ENCODE results near the gene GNAT1. TPM values are rescaled to one million over a fixed set of nuclear protein-coding genes. Genes with fewer than 3 reads are reported as not detected.

GNAT1 gene
- total RNA-seq, 2 donors from 2014 or later: not detected

- intact Hi-C loops (cut with DNase I): loop anchor here (1.0 to 2.0 kb wide), 2 partner anchors 33 to 79 kb away; no protein-coding TSS in a partner anchor
- Histone ChIP-seq H3K36me3 (no peaks in the 10 kb centered on the region), H3K4me1 (replicated peaks) (no peaks in the 10 kb centered on the region), H3K27me3 (replicated peaks; ENCODE audit: insufficient read depth) (peaks cover 9% of the 10 kb centered on the region), H3K9me3 (no peaks in the 10 kb centered on the region), H3K4me3 (no peak overlapping the region), H3K27ac (no peak overlapping the region)
- WGBS: 22% methylated on average over 33 of the region's 34 CpGs
- DNase-seq (ENCODE audit: low spot score): no peak
- TF ChIP-seq POLR2A (IDR thresholded peaks at IDR 0.05) (no peak), POLR2AphosphoS5 (IDR thresholded peaks at IDR 0.05) (no peak), CTCF (IDR thresholded peaks at IDR 0.05) (no peak)
Measured at GRCh38 chr3:50193746-50194127, 2.3 kb downstream of the GNAT1 start.

- DNase-seq (ENCODE audit: low spot score): peak; percentile 59
Measured at GRCh38 chr3:50194128-50194902, 2.9 kb downstream of the GNAT1 start.

GRCh38 chr3:50194903-50195500, 3.6 kb downstream of the GNAT1 start:
- Histone ChIP-seq H3K9me3 (no peaks in the 10 kb centered on the region), H3K4me1 (replicated peaks) (no peaks in the 10 kb centered on the region), H3K36me3 (no peaks in the 10 kb centered on the region), H3K4me3 (no peak overlapping the region), H3K27me3 (replicated peaks; ENCODE audit: insufficient read depth) (peaks cover 9% of the 10 kb centered on the region), H3K27ac (no peak overlapping the region)
- intact Hi-C loops (cut with DNase I): loop anchor here (1.0 to 2.0 kb wide), 2 partner anchors 28 to 78 kb away; no protein-coding TSS in a partner anchor
- TF ChIP-seq CTCF (IDR thresholded peaks at IDR 0.05) (no peak), POLR2A (IDR thresholded peaks at IDR 0.05) (no peak), POLR2AphosphoS5 (IDR thresholded peaks at IDR 0.05) (no peak)
- WGBS: 70% methylated on average over 14 of the region's 14 CpGs
- DNase-seq (ENCODE audit: low spot score): no peak

More at GRCh38 chr3:50194128-50194902, 2.9 kb downstream of the GNAT1 start:
- H3K4me1 ChIP-seq (replicated peaks): no peaks in the 10 kb centered on the region
- intact Hi-C loops (cut with DNase I): loop anchor here (2.0 kb wide), 1 partner anchor 78 kb away; no protein-coding TSS in a partner anchor
- H3K27me3 ChIP-seq (replicated peaks; ENCODE audit: insufficient read depth): peaks cover 9% of the 10 kb centered on the region
- no peaks in the 10 kb centered on the region for H3K36me3 ChIP-seq
- no peak overlapping the region for H3K4me3 ChIP-seq
- TF ChIP-seq POLR2A (IDR thresholded peaks at IDR 0.05) (no peak), CTCF (IDR thresholded peaks at IDR 0.05) (peak; percentile 64 to 94 (median 84)), POLR2AphosphoS5 (IDR thresholded peaks at IDR 0.05) (peak; percentile 46)
- no peak overlapping the region for H3K27ac ChIP-seq
- 8% methylated on average over 53 of the region's 70 CpGs for WGBS
- no peaks in the 10 kb centered on the region for H3K9me3 ChIP-seq

- intact Hi-C loops (cut with DNase I): loop anchor here (1.0 to 2.0 kb wide), 2 partner anchors 28 to 77 kb away; no protein-coding TSS in a partner anchor
- 68% methylated on average over 4 of the region's 4 CpGs for WGBS
Measured at GRCh38 chr3:50195501-50196252, 4.3 kb downstream of the GNAT1 start.

More at GRCh38 chr3:50195501-50196252, 4.3 kb downstream of the GNAT1 start:
- Histone ChIP-seq H3K27me3 (replicated peaks; ENCODE audit: insufficient read depth) (peaks cover 9% of the 10 kb centered on the region), H3K27ac (no peak overlapping the region), H3K9me3 (no peaks in the 10 kb centered on the region), H3K4me1 (replicated peaks) (no peaks in the 10 kb centered on the region), H3K36me3 (no peaks in the 10 kb centered on the region), H3K4me3 (no peak overlapping the region)
- TF ChIP-seq POLR2AphosphoS5 (IDR thresholded peaks at IDR 0.05) (no peak), POLR2A (IDR thresholded peaks at IDR 0.05) (no peak), CTCF (IDR thresholded peaks at IDR 0.05) (no peak)
- no peak for DNase-seq (ENCODE audit: low spot score)
